SK-MEL-5 (cell line): ENCODE data around the gene RIPK3. TPM values are rescaled to one million over a fixed set of nuclear protein-coding genes. Genes with fewer than 3 reads are reported as not detected.

Source experiments
- DNase-seq: peaks from one replicate; pipeline ENCODE4 v3.0.0-alpha.2; 2016; ENCODE audit warnings: low read depth, low spot score
- in situ Hi-C: cut with HindIII; loops from 2 replicates; pipeline ENCODE4 v1.10.0; 2016; ENCODE audit warnings: low sequenced_read_pairs, high pct_unique_total_duplicates, low pct_unique_long_range_greater_than_20kb
- total RNA-seq: library from RNA; depleted of rRNA; stranded (reverse); fragments of >200 nt; shearing (Covaris generic); gene quantifications from 2 replicates; pipeline ENCODE4 v1.2.3, GENCODE V29; 2014

RIPK3 gene
- total RNA-seq, 1 experiment from 2014 or later: not detected

DNA sequence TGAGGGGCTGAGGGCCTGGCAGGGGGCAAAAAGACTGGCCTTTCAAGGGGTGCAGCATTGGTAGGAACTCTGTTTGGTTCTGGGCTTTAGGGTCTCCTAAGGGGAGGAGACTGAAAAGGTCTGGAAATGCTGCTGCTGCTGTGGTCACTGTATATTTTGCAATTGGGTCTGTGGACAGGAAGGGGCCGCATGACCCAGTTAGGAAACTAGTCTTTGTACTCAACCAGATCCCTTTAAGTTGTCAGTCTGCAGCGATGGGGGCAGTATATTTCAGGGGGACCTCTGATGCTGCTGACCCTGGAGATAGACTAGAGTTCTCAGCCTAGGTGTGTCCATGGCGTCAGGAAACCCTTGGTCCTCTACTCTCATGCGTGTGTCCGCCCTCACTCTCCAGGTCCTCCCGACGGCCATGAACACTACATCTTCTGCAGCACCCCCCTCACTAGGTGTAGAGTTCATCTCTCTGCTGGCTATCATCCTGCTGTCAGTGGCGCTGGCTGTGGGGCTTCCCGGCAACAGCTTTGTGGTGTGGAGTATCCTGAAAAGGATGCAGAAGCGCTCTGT, 24.5 kb downstream of the RIPK3 start:
- in situ Hi-C loops: no loop called here
- DNase-seq: no peak

DNA sequence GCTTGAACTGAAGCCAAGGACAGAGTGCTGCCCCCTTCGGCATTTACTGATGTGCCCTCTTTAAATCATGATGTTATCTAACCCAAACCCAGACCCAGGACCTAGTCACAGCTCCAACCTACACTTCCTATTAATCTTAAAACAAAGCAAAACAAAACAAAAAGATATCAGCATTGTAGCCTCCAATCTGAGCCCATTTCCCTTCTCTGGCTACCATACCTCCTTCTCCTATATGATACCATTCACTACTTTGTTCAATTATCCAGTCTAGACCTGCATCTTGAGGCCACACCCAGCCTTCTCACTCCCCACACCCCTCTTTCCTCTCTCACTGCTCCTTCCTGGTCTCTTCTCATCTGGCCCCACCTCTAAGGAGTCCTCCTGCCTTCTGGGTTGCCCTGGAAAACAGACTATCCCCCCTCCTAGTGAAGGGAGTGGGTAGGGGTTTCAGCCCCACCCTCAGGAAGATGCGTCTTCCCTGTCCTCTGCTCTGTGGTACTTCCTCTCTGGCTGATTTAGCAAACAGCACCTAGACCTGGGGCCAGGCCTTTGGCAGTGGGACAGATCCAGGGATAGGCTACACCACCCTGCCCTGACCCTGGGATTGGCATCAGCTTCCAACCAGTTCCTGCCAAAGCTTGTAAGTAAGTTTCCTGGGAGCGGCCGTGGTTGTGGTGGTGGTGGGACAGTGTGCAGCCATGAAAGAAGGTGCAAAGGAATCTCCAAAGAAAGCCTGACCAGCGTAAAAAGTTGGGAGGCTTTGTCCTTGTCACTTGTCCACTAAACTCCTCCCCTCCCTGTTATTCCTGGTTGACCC, 25.2 kb downstream of the RIPK3 start:
- in situ Hi-C loops: no loop called here

DNA sequence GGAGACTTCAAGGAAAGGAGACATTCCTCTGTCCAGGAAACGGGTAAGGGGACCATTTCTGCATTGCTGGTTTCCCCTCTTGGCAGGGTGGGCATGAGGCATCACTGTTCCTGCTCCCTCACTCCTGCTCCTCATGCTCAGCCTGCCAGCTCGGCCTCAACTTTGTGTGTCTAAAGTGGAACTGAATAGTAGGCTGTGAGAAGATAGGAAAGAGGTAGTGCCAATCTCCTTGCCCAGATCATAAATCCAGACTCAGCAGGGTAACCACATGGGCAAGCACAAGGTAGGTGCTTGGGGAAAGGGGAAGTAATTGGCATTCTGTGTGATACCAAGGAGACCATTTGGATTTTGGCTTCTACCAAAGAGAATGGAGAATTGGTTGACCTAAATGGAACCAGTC, 25.9 kb downstream of the RIPK3 start:
- no peak for DNase-seq
- in situ Hi-C loops: no loop called here

More for the DNA sequence above, 25.2 kb downstream of the RIPK3 start:
- no peak for DNase-seq

DNA sequence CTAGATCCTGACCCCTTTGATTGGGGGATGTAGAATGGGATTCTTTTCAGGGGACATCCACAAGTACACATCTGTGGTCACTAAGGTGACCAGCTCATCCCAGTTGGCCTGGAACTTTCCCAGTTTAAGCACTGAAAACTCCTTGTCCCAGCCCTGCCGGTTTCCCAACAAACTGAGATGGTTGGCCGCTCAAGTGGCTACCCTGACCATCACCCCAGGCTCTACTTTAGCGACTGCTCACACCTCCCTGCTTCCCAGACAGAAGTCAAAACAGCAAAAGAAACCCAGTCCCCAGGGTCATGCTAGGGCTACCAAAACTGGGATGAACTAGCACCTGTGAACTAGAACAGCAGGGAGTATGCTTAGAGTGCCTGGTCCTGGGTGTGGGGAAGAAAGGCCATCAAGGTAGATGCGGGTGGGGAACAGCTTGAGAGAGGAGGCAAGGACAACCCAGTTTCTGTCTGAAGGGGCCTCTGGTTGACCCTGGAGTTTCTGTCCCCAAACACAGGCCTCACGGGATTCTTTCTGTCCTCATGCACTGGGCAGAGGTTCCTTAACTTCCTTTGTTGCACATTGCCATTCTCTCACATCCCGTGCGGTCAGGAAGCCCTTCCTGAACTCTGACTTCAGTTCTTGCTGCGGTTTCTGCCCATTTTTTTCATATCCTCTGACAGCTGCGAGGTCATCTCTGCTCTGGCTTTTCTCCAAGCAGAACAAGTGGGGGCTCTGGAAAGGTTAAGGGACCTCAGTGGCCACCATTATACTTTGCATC, 26.9 kb downstream of the RIPK3 start:
- in situ Hi-C loops: no loop called here
- DNase-seq: no peak

DNA sequence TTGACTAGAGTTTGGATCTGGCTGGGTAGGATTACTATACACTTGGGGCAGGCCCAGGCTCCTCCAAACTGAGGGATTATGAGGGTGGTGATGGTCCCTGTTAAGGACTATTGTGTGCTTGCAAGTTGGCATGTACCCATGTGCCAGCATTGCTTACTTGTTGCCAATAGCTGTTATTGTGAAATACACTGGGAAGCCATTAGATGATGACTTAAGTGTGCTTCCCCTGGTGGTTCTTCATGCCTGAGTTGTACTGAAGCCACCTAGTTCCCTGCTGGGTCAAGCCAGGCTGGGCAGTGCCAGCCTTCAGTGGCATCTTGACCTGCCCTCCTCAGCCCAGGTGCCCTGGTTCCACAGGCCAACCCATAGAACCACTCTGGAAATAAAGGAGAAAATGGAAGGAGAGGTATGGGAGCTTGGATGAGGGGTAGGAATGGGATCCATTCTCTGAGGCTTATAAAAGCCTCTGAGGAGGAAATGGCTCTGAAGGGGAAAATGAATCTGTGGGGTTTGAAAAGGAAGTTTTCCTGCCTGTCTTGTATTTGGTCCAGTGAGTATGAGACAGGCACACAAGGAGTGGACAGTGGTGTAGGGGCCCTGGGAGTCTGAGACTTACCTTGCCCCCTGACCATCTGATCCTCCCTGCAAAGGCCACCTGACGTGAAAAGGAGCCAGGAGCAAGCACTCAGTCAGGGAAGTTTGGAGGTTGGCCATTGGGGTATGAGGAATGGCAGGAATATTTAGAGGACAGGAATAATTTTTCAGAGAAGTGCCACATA, 27.8 kb downstream of the RIPK3 start:
- in situ Hi-C loops: no loop called here
- DNase-seq: no peak

DNA sequence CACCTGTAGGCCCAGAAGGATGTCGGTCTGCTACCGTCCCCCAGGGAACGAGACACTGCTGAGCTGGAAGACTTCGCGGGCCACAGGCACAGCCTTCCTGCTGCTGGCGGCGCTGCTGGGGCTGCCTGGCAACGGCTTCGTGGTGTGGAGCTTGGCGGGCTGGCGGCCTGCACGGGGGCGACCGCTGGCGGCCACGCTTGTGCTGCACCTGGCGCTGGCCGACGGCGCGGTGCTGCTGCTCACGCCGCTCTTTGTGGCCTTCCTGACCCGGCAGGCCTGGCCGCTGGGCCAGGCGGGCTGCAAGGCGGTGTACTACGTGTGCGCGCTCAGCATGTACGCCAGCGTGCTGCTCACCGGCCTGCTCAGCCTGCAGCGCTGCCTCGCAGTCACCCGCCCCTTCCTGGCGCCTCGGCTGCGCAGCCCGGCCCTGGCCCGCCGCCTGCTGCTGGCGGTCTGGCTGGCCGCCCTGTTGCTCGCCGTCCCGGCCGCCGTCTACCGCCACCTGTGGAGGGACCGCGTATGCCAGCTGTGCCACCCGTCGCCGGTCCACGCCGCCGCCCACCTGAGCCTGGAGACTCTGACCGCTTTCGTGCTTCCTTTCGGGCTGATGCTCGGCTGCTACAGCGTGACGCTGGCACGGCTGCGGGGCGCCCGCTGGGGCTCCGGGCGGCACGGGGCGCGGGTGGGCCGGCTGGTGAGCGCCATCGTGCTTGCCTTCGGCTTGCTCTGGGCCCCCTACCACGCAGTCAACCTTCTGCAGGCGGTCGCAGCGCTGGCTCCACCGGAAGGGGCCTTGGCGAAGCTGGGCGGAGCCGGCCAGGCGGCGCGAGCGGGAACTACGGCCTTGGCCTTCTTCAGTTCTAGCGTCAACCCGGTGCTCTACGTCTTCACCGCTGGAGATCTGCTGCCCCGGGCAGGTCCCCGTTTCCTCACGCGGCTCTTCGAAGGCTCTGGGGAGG, 28.9 kb downstream of the RIPK3 start, which contains the start of gene LTB4R:
TSS of gene LTB4R (plus strand) at position 857 of the 959 bp plus-strand sequence. CDS start 4,150 bp downstream, outside the sequence.
- no peak for DNase-seq
- in situ Hi-C loops: no loop called here

DNA sequence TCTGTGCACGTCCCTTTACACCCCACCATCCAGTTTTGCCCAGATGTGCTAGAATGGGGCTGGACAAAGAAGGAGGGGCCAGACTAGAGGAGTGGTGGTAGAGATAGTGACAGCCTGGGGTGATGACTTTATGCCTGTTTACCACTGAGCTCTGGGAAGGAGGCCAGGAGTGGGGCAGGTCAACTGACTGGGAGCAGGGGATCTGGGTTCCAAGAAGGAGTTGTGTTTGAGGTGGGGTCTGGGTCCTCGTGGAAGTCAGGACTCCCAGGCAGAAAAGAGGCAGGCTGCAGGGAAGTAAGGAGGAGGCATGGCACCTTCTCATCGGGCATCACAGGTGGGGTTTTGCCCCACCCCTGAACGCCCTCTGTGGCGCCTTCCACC, 29.5 kb downstream of the RIPK3 start:
- in situ Hi-C loops: no loop called here
- DNase-seq: no peak

DNA sequence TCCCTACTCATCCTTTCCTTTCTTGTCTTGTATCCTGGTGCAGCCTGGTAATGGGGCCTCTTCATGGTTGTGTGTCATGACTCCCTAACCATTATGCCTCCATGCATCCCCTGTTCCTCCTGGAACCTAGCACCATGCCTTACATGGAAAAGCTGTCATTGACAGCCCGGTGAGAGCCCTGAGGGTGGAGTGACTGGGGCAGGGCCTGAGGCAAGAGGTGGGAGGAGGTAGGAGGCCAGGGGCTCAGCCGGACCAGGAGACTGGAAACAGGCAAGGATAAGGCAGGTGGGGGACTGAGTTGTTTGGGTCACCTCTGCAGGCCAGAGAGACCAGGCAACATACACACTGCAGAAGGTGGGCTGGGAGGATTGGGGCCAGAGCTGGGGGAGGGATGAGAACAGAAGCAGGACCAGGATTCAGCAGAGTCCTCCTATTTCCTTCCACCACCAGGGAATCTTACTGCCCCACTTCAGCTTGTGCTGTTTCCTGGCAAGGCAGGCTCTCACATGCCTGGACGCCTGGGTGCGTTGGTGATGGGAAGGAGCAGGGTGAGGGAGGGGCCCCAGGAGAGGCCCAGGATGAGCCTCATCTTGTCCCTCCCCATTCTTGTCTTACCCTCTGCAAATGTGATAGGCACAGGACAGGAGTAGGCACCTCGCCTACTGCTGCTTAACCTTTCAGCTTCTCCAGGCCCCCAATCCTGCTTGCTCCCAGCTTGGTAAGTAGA, 30.1 kb downstream of the RIPK3 start, which contains the start of gene LTB4R2:
TSS of gene LTB4R2 (plus strand) at position 603 of the 727 bp plus-strand sequence. CDS start 525 bp downstream, outside the sequence.
- no peak for DNase-seq
- in situ Hi-C loops: no loop called here

DNA sequence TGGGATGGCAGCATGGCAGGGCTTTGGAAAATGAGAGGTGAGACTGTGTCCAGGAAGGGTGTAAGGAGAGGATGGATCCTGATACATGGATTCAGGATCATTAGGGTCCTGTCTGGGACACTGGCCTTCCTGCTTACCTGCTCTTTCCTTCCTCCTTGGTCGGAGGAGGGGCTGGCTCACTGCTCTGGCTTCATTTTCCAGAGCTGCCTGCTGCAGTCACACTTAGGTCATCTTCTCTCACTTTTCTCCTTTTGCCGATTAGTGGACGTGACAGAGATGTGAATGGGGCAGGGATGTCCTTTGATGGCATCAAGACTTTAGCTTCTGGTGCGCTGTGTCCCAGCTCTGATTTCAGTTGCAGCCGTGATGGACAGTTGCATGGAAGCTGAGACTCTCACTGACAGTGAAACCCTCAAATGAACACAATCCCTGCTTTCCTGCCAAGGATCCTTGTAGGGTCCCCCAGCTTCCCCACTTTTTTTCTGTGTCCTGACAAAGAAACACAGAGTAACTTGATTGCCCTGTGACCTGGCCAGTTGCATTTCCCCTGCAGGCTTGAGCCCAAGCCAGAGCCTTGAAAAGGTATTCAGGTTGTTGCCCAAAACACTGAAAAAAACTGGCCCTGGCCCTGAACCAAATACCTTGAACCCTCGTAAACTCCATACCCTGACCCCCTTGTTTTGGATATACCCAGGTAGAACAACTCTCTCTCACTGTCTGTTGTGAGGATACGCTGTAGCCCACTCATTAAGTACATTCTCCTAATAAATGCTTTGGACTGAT, 31.3 kb downstream of the RIPK3 start:
- in situ Hi-C loops: no loop called here
- no peak for DNase-seq

DNA sequence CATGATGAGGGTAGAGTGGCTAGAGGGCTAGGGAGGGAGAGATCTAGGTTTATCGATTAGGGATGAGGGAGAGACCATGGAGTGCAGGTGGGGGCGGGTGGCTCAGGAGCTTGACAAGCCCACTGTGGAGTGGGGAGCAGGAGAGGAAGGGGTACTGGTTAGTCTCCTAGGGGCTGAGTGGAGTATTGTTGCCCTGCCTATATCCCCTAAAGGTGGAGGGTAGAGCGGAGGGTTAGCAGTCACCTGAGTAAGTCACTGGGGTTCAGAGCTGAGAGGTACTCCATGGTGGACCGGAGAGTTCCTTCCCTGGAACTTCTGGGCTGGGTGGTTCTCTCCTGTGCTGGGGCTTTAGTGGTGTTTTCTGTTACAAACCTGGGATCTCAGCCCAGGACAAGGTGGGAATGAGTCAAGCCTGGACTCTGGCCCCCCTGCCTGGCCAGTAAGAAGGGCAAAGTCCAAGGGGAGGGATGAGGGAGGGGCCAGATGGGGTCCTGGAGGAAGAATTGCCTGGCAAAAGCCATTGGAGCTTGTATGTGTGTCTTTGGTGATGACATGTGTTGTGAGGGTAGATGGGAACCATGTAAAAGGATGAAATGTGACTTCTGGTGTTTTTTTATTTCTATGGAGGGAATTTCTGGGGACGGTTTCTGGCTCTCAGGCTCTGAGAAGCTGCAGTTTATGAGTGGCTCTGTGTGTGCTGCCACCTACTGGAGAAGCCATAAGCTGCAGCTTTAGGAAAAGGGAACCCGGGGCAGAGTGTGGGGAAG, 32.0 kb downstream of the RIPK3 start, which contains the start of gene CIDEB:
TSS of gene CIDEB (minus strand) at position 403 of the 767 bp plus-strand sequence. CDS start at position 284, 119 bp downstream.
- DNase-seq: peak; percentile 71
- in situ Hi-C loops: no loop called here

DNA sequence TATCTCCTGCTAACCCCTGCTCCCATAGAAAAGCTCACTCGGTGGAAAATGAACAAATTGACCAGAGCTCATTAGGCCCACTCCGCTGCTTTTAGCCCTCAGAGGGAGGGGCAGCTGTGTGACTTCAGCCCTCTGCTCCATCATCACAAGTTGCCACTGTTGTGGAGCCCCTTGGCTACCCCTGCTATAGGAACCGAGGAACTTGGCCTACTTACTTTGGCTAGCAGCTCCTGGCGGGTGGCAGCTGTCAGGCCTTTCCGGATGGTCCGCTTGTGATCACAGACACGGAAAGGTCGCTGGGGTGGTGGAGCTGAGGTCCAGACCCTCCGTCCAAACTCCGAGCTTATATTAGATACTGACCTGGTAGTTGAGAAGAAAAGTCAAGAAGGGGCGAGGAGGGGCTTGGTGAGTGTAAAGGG, 32.6 kb downstream of the RIPK3 start:
- in situ Hi-C loops: no loop called here

DNA sequence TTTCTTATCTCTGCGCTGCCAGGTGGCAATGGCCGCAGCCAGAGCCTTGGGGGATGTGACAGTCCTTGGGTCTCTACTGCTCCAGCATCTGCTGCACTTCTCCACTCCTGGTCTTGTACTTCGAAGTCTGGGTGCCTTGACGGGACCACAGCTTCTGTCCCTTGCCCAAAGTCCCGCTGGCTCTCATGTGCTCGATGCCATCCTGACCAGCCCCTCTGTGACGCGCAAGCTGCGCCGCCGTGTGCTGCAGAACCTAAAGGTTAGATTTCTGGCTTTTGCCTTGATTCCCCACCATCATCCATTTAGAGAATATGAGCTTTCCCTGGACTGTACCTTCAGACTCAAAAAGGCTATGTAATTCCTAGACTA, 35.8 kb downstream of the RIPK3 start:
- in situ Hi-C loops: no loop called here
- DNase-seq: no peak

More for the DNA sequence above, 32.6 kb downstream of the RIPK3 start:
- no peak for DNase-seq

DNA sequence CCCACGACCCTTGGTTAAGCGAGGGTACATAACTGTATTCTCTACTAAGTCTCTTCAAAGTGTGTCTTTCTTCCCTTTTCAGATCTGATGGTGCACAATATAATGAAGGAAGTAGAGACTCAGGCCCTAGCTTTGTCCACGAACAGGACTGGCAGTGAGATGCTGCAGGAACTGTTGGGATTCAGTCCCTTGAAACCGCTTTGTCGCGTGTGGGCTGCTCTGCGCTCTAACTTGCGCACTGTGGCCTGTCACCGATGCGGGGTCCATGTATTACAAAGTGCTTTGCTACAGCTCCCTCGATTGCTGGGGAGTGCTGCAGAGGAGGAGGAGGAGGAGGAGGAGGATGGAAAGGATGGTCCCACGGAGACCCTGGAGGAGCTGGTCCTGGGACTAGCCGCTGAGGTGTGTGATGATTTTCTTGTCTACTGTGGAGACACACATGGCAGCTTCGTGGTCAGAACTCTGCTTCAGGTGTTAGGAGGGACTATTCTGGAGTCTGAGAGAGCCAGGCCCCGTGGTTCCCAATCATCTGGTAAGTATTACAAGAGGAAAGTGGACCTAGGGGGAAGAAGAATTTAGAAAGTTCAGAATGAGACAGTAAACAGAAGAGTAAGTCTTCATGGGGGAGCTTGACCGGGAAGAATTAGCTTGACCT, 39.3 kb downstream of the RIPK3 start:
- DNase-seq: no peak
- in situ Hi-C loops: no loop called here
